HG03442 (cell line): Measurements from ENCODE around the gene GPAT3.
"Not testable (repeated sequence)": the region's sequence is repeated elsewhere in the genome, so short reads cannot be mapped to it uniquely, and the experiment has no call there.

Source experiments
- ATAC-seq: cut with Tn5 transposase; IDR thresholded peaks from one replicate; pipeline ENCODE4 v1.9.1; 2021; ENCODE audit warnings: mild to moderate bottlenecking, moderate library complexity; ENCODE audit not compliant: unreplicated experiment

The GPAT3 gene

DNA sequence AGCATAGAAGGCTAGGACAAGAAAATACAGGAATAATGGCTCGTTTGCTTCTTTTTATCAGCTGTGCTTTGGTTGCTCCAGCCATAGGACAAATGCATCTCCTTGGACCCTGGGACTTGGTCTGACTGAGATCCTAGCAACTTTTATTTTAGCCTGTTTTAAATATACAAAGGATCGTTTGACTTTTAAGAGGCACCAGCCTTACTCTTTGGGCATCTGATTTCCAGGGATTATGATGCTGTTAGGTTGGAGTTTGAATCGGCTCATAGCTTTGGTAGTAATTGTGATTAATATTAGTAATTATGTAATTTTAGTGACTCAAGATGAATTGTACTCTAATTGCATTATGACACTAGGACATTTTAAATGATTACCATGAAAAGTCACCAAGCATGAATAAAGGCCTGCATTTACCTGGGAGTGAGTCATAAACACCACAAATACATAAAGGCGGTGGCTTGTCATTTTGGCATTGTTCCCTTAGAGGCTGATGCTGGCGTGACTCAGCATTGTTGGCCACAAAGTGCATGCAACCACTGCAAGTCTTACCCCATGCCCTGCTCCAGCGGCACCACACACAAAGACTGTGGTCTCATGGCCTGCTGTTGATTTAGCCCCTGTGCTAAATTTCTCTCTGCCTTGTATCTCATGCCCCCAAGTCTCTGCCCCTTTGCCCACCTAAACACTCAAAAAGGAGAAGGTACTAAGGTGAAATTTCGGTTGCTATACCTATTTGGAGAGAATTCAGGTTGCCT, 12.4 kb downstream of the GPAT3 start:
- ATAC-seq, result peak; percentile 98

DNA sequence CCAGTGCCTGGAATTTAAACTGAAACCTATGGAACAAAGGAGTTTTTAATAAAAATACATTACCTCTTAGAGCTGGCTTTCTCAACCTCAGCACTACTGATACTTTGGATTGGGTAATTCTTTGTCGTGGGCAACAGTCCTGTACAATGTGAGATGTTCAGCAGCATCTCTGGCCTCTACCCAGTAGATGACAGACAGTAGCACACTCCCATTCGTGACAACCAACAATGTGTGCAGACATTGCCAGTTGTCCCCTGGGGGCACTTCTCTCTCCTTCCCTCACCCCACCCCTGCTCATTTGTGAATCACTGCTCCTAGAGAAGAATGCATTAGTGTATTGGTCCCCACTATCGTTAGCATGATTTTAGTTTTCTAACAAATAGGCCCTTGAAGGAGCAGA, 16.2 kb downstream of the GPAT3 start:
- ATAC-seq, result no peak

GRCh38 chr4:83552924-83553323, 17.0 kb downstream of the GPAT3 start:
- peak; percentile 59 for ATAC-seq

- ATAC-seq, result no peak
Observed at GRCh38 chr4:83556006-83556707, 20.2 kb downstream of the GPAT3 start.

- no peak for ATAC-seq
Observed at GRCh38 chr4:83556816-83557215, 20.9 kb downstream of the GPAT3 start.

- no peak for ATAC-seq
Observed at GRCh38 chr4:83558059-83558653, 22.2 kb downstream of the GPAT3 start.

GRCh38 chr4:83558680-83559079, 22.8 kb downstream of the GPAT3 start:
- ATAC-seq, result no peak

GRCh38 chr4:83560523-83560922, 24.6 kb downstream of the GPAT3 start:
- no peak for ATAC-seq

GRCh38 chr4:83561381-83561780, 25.5 kb downstream of the GPAT3 start:
- no peak for ATAC-seq

GRCh38 chr4:83563998-83564397, 28.1 kb downstream of the GPAT3 start:
- ATAC-seq, result no peak

- ATAC-seq, result no peak
Observed at GRCh38 chr4:83568062-83568461, 32.2 kb downstream of the GPAT3 start.

DNA sequence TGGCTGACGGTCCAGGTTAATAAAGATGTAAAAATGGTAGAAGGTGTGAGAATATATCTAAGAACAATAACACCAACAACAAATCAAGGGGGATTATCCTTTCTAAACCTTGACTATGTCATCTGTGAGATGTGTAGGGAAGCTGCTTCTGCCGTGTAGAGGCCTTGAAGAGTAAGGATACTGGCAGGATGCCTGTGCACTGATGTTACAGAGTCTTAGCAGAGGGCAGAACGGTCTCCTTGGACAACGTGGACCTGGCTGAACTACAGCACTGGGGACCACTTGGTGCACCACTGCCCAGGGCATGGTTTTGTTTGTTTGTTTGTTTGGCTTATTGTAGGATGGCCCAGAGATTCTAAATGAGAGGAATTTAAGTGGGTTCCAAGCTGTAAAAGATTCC, 33.5 kb downstream of the GPAT3 start:
- no peak for ATAC-seq

GRCh38 chr4:83569987-83570386, 34.1 kb downstream of the GPAT3 start:
- peak; percentile 89 for ATAC-seq

GRCh38 chr4:83572848-83573247, 36.9 kb downstream of the GPAT3 start:
- no peak for ATAC-seq

DNA sequence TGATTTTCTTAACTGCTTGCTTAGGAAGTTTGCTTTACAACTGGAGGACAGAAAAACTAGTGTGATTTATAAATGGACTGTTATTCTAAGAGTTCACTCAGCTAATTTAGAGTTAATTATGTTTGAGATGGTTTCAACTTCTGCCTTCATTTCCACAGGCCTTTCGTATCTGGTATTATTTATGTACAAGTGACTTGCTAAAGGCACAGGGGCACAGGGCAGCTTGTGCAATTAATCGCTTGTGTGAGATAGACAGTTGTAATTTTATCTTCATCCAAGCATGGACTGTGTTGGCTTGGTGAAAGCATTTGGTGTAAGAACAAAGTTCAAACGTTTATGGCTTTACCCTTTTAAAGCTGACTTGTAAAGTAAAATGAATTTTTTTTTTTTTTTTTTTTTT, 38.3 kb downstream of the GPAT3 start:
- ATAC-seq, result no peak

GRCh38 chr4:83576237-83576636, 40.3 kb downstream of the GPAT3 start:
- ATAC-seq, result not testable (repeated sequence)

GRCh38 chr4:83581411-83582288, 45.7 kb downstream of the GPAT3 start:
- peak; percentile 76 for ATAC-seq

- ATAC-seq, result peak; percentile 60
Observed at GRCh38 chr4:83582289-83582785, 46.4 kb downstream of the GPAT3 start.

GRCh38 chr4:83585982-83586508, 50.1 kb downstream of the GPAT3 start:
- ATAC-seq, result no peak

DNA sequence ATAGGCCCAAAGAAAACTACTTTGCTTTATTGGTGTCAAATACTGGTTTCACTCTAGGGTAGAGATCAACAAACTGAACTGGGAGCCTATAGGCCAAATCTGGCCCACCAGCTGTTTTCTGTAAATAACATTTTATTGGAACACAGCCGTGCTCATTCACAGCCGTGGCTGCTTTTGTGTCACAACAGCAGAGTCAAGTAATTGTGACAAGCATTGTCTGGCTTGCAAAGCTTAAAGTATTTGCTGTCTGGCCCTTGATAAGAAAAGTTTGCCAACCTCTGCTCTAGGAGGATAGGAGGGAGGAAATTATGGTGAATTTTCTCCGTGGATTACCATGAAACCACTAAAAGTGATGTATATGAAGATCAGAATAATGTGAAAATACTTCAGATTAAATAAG, 53.4 kb downstream of the GPAT3 start:
- ATAC-seq, result no peak

- ATAC-seq, result no peak
Observed at GRCh38 chr4:83591056-83591455, 55.1 kb downstream of the GPAT3 start.
